GM19023 (cell line): ENCODE data around the gene CSTPP1.
"Not testable (repeated sequence)": the region's sequence is repeated elsewhere in the genome, so short reads cannot be mapped to it uniquely, and the experiment has no call there.

Experiments used
- ATAC-seq: cut with Tn5 transposase; IDR thresholded peaks from one replicate; pipeline ENCODE4 v1.9.1; 2021; ENCODE audit warnings: mild to moderate bottlenecking, moderate library complexity; ENCODE audit not compliant: unreplicated experiment

Gene CSTPP1

GRCh38 chr11:46987183-46987582 lies 50.6 kb downstream of the CSTPP1 start:
- no peak for ATAC-seq

- ATAC-seq: not testable (repeated sequence)
These were observed 53.4 kb downstream of the CSTPP1 start for GRCh38 chr11:46989810-46990487.

GRCh38 chr11:46991391-46991790 lies 54.8 kb downstream of the CSTPP1 start:
- no peak for ATAC-seq

GRCh38 chr11:46992386-46992785 lies 55.8 kb downstream of the CSTPP1 start:
- not testable (repeated sequence) for ATAC-seq

GRCh38 chr11:46997796-46998195 lies 61.2 kb downstream of the CSTPP1 start:
- ATAC-seq: not testable (repeated sequence)

GRCh38 chr11:46999217-46999616 lies 62.7 kb downstream of the CSTPP1 start:
- no peak for ATAC-seq

GRCh38 chr11:47000033-47000432 lies 63.5 kb downstream of the CSTPP1 start:
- no peak for ATAC-seq

GRCh38 chr11:47001781-47002181 lies 65.2 kb downstream of the CSTPP1 start:
- ATAC-seq: no peak

GRCh38 chr11:47002390-47002789 lies 65.8 kb downstream of the CSTPP1 start:
- ATAC-seq: no peak

GRCh38 chr11:47003180-47003877 lies 66.8 kb downstream of the CSTPP1 start:
- ATAC-seq: no peak

GRCh38 chr11:47004595-47005033 lies 68.1 kb downstream of the CSTPP1 start:
- ATAC-seq: no peak

- no peak for ATAC-seq
These were observed 68.9 kb downstream of the CSTPP1 start for GRCh38 chr11:47005441-47005840.

- ATAC-seq: no peak
These were observed 71.0 kb downstream of the CSTPP1 start for GRCh38 chr11:47007579-47007978.

GRCh38 chr11:47010179-47010578 lies 73.6 kb downstream of the CSTPP1 start:
- no peak for ATAC-seq

- ATAC-seq: no peak
These were observed 77.5 kb downstream of the CSTPP1 start for GRCh38 chr11:47014097-47014496.

- no peak for ATAC-seq
These were observed 82.1 kb downstream of the CSTPP1 start for GRCh38 chr11:47018637-47019036.

- ATAC-seq: no peak
These were observed 84.4 kb downstream of the CSTPP1 start for GRCh38 chr11:47020793-47021526.

GRCh38 chr11:47021527-47021818 lies 84.9 kb downstream of the CSTPP1 start:
- ATAC-seq: no peak

GRCh38 chr11:47021965-47022364 lies 85.4 kb downstream of the CSTPP1 start:
- no peak for ATAC-seq

GRCh38 chr11:47028195-47029093 lies 91.9 kb downstream of the CSTPP1 start:
- no peak for ATAC-seq

GRCh38 chr11:47033439-47033838 lies 96.9 kb downstream of the CSTPP1 start:
- ATAC-seq: no peak
